Posterior cingulate gyrus (tissue), 11 donors: Measurements from ENCODE around the gene IGSF9.
A peak's percentile ranks its signal among the peaks of the same experiment; 100 is the strongest.
"Not testable (repeated sequence)": the region's sequence is repeated elsewhere in the genome, so short reads cannot be mapped to it uniquely, and the experiment has no call there.

Experiments
- DNase-seq, 10 donors: peaks; one replicate each; pipeline versions ENCODE4 v3.0.0 to v3.0.0-alpha.2; 2020 to 2021; ENCODE audit warnings: mixed read lengths in 3 of 10
- intact Hi-C: fragments of 100-400 bp; cut with DNase I; formaldehyde crosslinking; loops from one replicate; pipeline ENCODE4 v1.15.1; 2023

IGSF9 gene

GRCh38 chr1:159908031-159908940 is 37.1 kb downstream of the IGSF9 start:
- DNase-seq: no peak
- intact Hi-C loops: no loop called here

- intact Hi-C loops: no loop called here
- no peak for DNase-seq
Observed at GRCh38 chr1:159906960-159907359, 38.5 kb downstream of the IGSF9 start.

- intact Hi-C loops, DNase-seq: not testable (repeated sequence)
Observed at GRCh38 chr1:159904036-159904435, 41.4 kb downstream of the IGSF9 start.

GRCh38 chr1:159902541-159902940 is 42.9 kb downstream of the IGSF9 start:
- intact Hi-C loops: no loop called here

GRCh38 chr1:159900755-159901360 is 44.6 kb downstream of the IGSF9 start:
- no peak for DNase-seq
- intact Hi-C loops: no loop called here

More at GRCh38 chr1:159902541-159902940, 42.9 kb downstream of the IGSF9 start:
- DNase-seq: no peak

- intact Hi-C loops: no loop called here
- no peak for DNase-seq
Observed at GRCh38 chr1:159900086-159900680, 45.2 kb downstream of the IGSF9 start, which contains the start of gene CFAP45. TSS of gene CFAP45 (minus strand) at chr1:159900165. CDS start at chr1:159900098, 67 bp downstream.

- intact Hi-C loops, DNase-seq: not testable (repeated sequence)
Observed at GRCh38 chr1:159899634-159900033, 45.8 kb downstream of the IGSF9 start.

GRCh38 chr1:159898527-159898926 is 46.9 kb downstream of the IGSF9 start:
- intact Hi-C loops: no loop called here
- DNase-seq: no peak

- no peak for DNase-seq
- intact Hi-C loops: no loop called here
Observed at GRCh38 chr1:159897962-159898361, 47.5 kb downstream of the IGSF9 start.

GRCh38 chr1:159896546-159896930 is 48.9 kb downstream of the IGSF9 start:
- intact Hi-C loops: no loop called here

GRCh38 chr1:159895836-159896545 is 49.4 kb downstream of the IGSF9 start:
- intact Hi-C loops: no loop called here
- no peak for DNase-seq

More at GRCh38 chr1:159896546-159896930, 48.9 kb downstream of the IGSF9 start:
- no peak for DNase-seq

- intact Hi-C loops: no loop called here
- DNase-seq: no peak
Observed at GRCh38 chr1:159895286-159895685, 50.1 kb downstream of the IGSF9 start.

GRCh38 chr1:159892944-159893343 is 52.5 kb downstream of the IGSF9 start:
- no peak for DNase-seq
- intact Hi-C loops: loop anchor here (5.0 kb wide), 1 partner anchor 681 kb away; no protein-coding TSS in a partner anchor

GRCh38 chr1:159891275-159892157 is 53.9 kb downstream of the IGSF9 start:
- peak; percentile 70 to 97 (median 85) for DNase-seq
- intact Hi-C loops: loop anchor here (2.0 to 5.0 kb wide), 3 partner anchors 93 to 679 kb away; partner anchors contain the start of gene DUSP23

GRCh38 chr1:159890390-159890789 is 55.0 kb downstream of the IGSF9 start:
- intact Hi-C loops: loop anchor here (2.0 to 5.0 kb wide), 3 partner anchors 92 to 678 kb away; partner anchors contain the start of gene DUSP23
- DNase-seq: no peak

- DNase-seq: no peak
- intact Hi-C loops: loop anchor here (2.0 to 5.0 kb wide), 3 partner anchors 91 to 678 kb away; partner anchors contain the start of gene DUSP23
Observed at GRCh38 chr1:159889821-159890252, 55.6 kb downstream of the IGSF9 start.

- intact Hi-C loops: no loop called here
- no peak for DNase-seq
Observed at GRCh38 chr1:159889202-159889601, 56.2 kb downstream of the IGSF9 start.

- intact Hi-C loops: no loop called here
- DNase-seq: no peak
Observed at GRCh38 chr1:159884296-159884695, 61.1 kb downstream of the IGSF9 start.

GRCh38 chr1:159883134-159883533 is 62.3 kb downstream of the IGSF9 start:
- DNase-seq: no peak
- intact Hi-C loops: no loop called here
